Left lung (tissue), 10 donors: ENCODE data around the gene ARFGAP2. TPM values are rescaled to one million over a fixed set of nuclear protein-coding genes. Genes with fewer than 3 reads are reported as not detected.

Source experiments
- ATAC-seq: fragments of 200-7000 bp; cut with Tn5 transposase; one replicate; pipeline ENCODE4 v1.9.1; 2020; ENCODE audit warnings: moderate library complexity
- DNase-seq, 4 donors: peaks; one replicate each; pipeline ENCODE4 v3.0.0-alpha.2; 2013 to 2020
- H3K27ac ChIP-seq, 2 donors: fragments of 200-600 bp; sonication (generic) in 1 of 2; one replicate each; pipeline versions ENCODE4 v1.5.0 to v1.8.0; 2020 to 2021
- H3K27me3 ChIP-seq, 2 donors: fragments of 200-600 bp; sonication (generic) in 1 of 2; one replicate each; pipeline versions ENCODE4 v1.5.0 to v1.8.0; 2020 to 2021
- H3K36me3 ChIP-seq, 2 donors: fragments of 200-600 bp; sonication (generic) in 1 of 2; one replicate each; pipeline versions ENCODE4 v1.5.0 to v1.8.0; 2020 to 2021
- H3K4me1 ChIP-seq, 2 donors: fragments of 200-600 bp; one replicate each; pipeline ENCODE4 v1.8.0; 2021
- H3K4me3 ChIP-seq, 2 donors: fragments of 200-600 bp; sonication (generic) in 1 of 2; one replicate each; pipeline versions ENCODE4 v1.5.0 to v1.8.0; 2020 to 2021; ENCODE audit warnings: mild to moderate bottlenecking in 1 of 2
- H3K9me3 ChIP-seq, 2 donors: fragments of 200-600 bp; sonication (generic) in 1 of 2; one replicate each; pipeline versions ENCODE4 v1.5.0 to v1.8.0; 2020 to 2021
- CTCF ChIP-seq, 2 donors: fragments of 200-600 bp; sonication (generic) in 1 of 2; IDR thresholded peaks; one replicate each; pipeline versions ENCODE4 v1.5.0 to v1.8.0; 2021; ENCODE audit warnings: antibody characterized with exemption in 2 of 2
- intact Hi-C, 2 donors: fragments of 100-400 bp; cut with DNase I; formaldehyde crosslinking; loops; one replicate each; pipeline versions ENCODE4 v1.11.2 to v1.14.2; 2022
- polyA plus RNA-seq, 6 donors: library from polyadenylated mRNA; unstranded; fragments of 120-200 nt; gene quantifications; one replicate each; pipeline ENCODE4 v1.2.1, GENCODE V29; 2013; ENCODE audit not compliant: insufficient read length in 6 of 6
- total RNA-seq, 2 donors: library from RNA; stranded (reverse); fragmentation: NEBNext Ultra II Directional; extraction: Animal tissue kit (Norgen Biotek cat#: 25700); gene quantifications; one replicate each; pipeline ENCODE4 v1.2.1, GENCODE V29; 2021
- donor health status: DM: no; HTN: yes; CAD: no.
- donor health status: DM: no; HTN: no; CAD: no.

The ARFGAP2 gene
- total and polyA plus RNA-seq, 8 donors, result 79.1 to 103 (median 92.4) TPM

GRCh38 chr11:47180006-47180787, 3.5 kb upstream of the ARFGAP2 start:
- no peaks in the 10 kb centered on the region for H3K9me3 ChIP-seq
- no peak overlapping the region for H3K4me3 ChIP-seq
- intact Hi-C loops, result no loop called here
- ATAC-seq, result no peak
- H3K36me3 ChIP-seq, result peaks cover 0 to 11% of the 10 kb centered on the region in 2 donors
- no peak overlapping the region for H3K27ac ChIP-seq
- H3K27me3 ChIP-seq, result peaks cover 3 to 18% of the 10 kb centered on the region in 2 donors
- DNase-seq, result no peak
- H3K4me1 ChIP-seq, result peaks cover 15 to 22% of the 10 kb centered on the region in 2 donors
- no peak for TF ChIP-seq CTCF (IDR thresholded peaks at IDR 0.05)

GRCh38 chr11:47179655-47179991, 2.9 kb upstream of the ARFGAP2 start:
- Histone ChIP-seq H3K4me1 (peaks cover 14 to 27% of the 10 kb centered on the region in 2 donors), H3K36me3 (peaks cover 0 to 17% of the 10 kb centered on the region in 2 donors), H3K27ac (no peak overlapping the region), H3K4me3 (no peak overlapping the region), H3K9me3 (no peaks in the 10 kb centered on the region), H3K27me3 (peaks cover 0 to 12% of the 10 kb centered on the region in 2 donors)
- no peak for DNase-seq
- intact Hi-C loops, result no loop called here
- TF ChIP-seq CTCF (IDR thresholded peaks at IDR 0.05), result peak; percentile 12 to 50
- ATAC-seq, result no peak

- TF ChIP-seq CTCF (IDR thresholded peaks at IDR 0.05), result no peak
- H3K36me3 ChIP-seq, result peaks cover 0 to 20% of the 10 kb centered on the region in 2 donors
Measured at GRCh38 chr11:47178737-47179654, 2.3 kb upstream of the ARFGAP2 start.

GRCh38 chr11:47178316-47178715, 1.6 kb upstream of the ARFGAP2 start:
- DNase-seq (no peak), ATAC-seq (no peak)
- Histone ChIP-seq H3K27me3 (no peaks in the 10 kb centered on the region), H3K9me3 (no peaks in the 10 kb centered on the region), H3K36me3 (peaks cover 0 to 27% of the 10 kb centered on the region in 2 donors), H3K4me3 (no peak overlapping the region), H3K4me1 (peaks cover 14 to 28% of the 10 kb centered on the region in 2 donors), H3K27ac (peak overlapping the region; percentile 94 to 97)
- intact Hi-C loops, result no loop called here
- no peak for TF ChIP-seq CTCF (IDR thresholded peaks at IDR 0.05)

More at GRCh38 chr11:47178737-47179654, 2.3 kb upstream of the ARFGAP2 start:
- no peaks in the 10 kb centered on the region for H3K9me3 ChIP-seq
- peaks cover 0 to 6% of the 10 kb centered on the region in 2 donors for H3K27me3 ChIP-seq
- H3K4me3 ChIP-seq, result no peak overlapping the region
- ATAC-seq, result no peak
- H3K27ac ChIP-seq, result no peak overlapping the region
- H3K4me1 ChIP-seq, result peaks cover 14 to 28% of the 10 kb centered on the region in 2 donors
- no peak for DNase-seq
- intact Hi-C loops, result no loop called here

GRCh38 chr11:47177846-47178245, 1.2 kb upstream of the ARFGAP2 start:
- no peak for TF ChIP-seq CTCF (IDR thresholded peaks at IDR 0.05)
- Histone ChIP-seq H3K27ac (peak overlapping the region; percentile 94 to 97), H3K36me3 (peaks cover 0 to 32% of the 10 kb centered on the region in 2 donors), H3K4me3 (peak overlapping the region in 1 of 2 donors; percentile 100), H3K27me3 (no peaks in the 10 kb centered on the region), H3K4me1 (peaks cover 14 to 31% of the 10 kb centered on the region in 2 donors), H3K9me3 (no peaks in the 10 kb centered on the region)
- ATAC-seq, result no peak
- DNase-seq, result no peak
- intact Hi-C loops, result no loop called here
